K562 (cell line): Measurements from ENCODE around the gene KRT71. TPM values are rescaled to one million over a fixed set of nuclear protein-coding genes. Genes with fewer than 3 reads are reported as not detected.
A peak's percentile ranks its signal among the peaks of the same experiment; 100 is the strongest.

Experiments
- ATAC-seq: fragments of 200-7000 bp; cut with Tn5 transposase; 3 replicates; pipeline ENCODE4 v1.9.1; 2020; ENCODE audit warnings: moderate library complexity
- BruUV-seq: library from RNA; stranded (reverse); fragments of 400-500 nt; replicated peaks from 2 replicates; lab custom pipeline; 2021; lab: Mats Ljungman, UMichigan
- CTCF ChIA-PET: fragments of 300-600 bp; formaldehyde crosslinking; extraction: SDS; loops from one replicate; lab custom pipeline; 2021; ENCODE audit warnings: low intra/inter-chr PET ratio; lab: Yijun Ruan, JAX
- POLR2A ChIA-PET: fragments of 300-600, 350-650 bp; sonication (Branson Sonifier 250); formaldehyde crosslinking; extraction: SDS; loops from one replicate; lab custom pipeline; 2021; ENCODE audit warnings: antibody characterized with exemption, inconsistent platforms; lab: Yijun Ruan, JAX
- DNase-seq, 4 experiments: peaks; one replicate each; pipeline versions ENCODE4 v3.0.0 to v3.0.0-alpha.2; 2011 to 2018; ENCODE audit warnings: low spot score in 3 of 4, mixed read lengths in 3 of 4; ENCODE audit errors: extremely low read depth in 1 of 4
- FAIRE-seq: peaks from 2 replicates; lab custom pipeline; 2011; peaks lifted over from hg19 to GRCh38; lab: Jason Lieb, UNC
- H2AFZ ChIP-seq: 2 replicates; pipeline ENCODE4 v1.6.0; 2011; ENCODE audit warnings: low read depth, low read length, control low read depth, inconsistent platforms
- H3K27ac ChIP-seq: fragments of 200-600 bp; 3 replicates; pipeline ENCODE4 v1.8.0; 2011; ENCODE audit warnings: low read depth, mild to moderate bottlenecking, control low read depth, inconsistent platforms, low read length, moderate library complexity, mixed read lengths; ENCODE audit errors: extremely low read depth
- H3K27me3 ChIP-seq, 2 experiments: fragments of 300-600 bp in 1 of 2; 2 replicates in 1 of 2; 3 replicates in 1 of 2; pipeline versions ENCODE4 v1.6.0 to v1.8.0; 2011; ENCODE audit warnings: inconsistent platforms in 2 of 2, low read length in 2 of 2, mild to moderate bottlenecking in 1 of 2, mixed read lengths in 1 of 2, moderate library complexity in 1 of 2; ENCODE audit not compliant: control insufficient read depth in 2 of 2, insufficient read depth in 2 of 2
- H3K36me3 ChIP-seq: fragments of 300-600 bp; 3 replicates; pipeline ENCODE4 v1.8.0; 2011; ENCODE audit warnings: mild to moderate bottlenecking, low read length, inconsistent platforms; ENCODE audit not compliant: control insufficient read depth, insufficient read depth
- H3K4me1 ChIP-seq, 2 experiments: fragments of 200-600 bp in 1 of 2; replicated peaks in 1 of 2; 2 replicates in 1 of 2; 3 replicates in 1 of 2; pipeline versions ENCODE4 v1.5.1 to v1.8.0; 2011; ENCODE audit warnings: inconsistent platforms in 2 of 2, low read length in 2 of 2, mild to moderate bottlenecking in 1 of 2, mixed read lengths in 1 of 2, moderate library complexity in 1 of 2; ENCODE audit not compliant: control insufficient read depth in 2 of 2, insufficient read depth in 2 of 2
- H3K4me2 ChIP-seq: 2 replicates; pipeline ENCODE4 v1.6.1; 2011; ENCODE audit warnings: low read length, control low read depth, inconsistent platforms, mixed read lengths; ENCODE audit not compliant: insufficient read depth
- H3K4me3 ChIP-seq: fragments of 200-600 bp; sonication (generic), shearing (Covaris generic); 2 replicates; pipeline ENCODE4 v1.5.1; 2016; ENCODE audit warnings: control low read depth, inconsistent platforms
- H3K79me2 ChIP-seq: fragments of 200-600 bp; 3 replicates; pipeline ENCODE4 v1.8.0; 2011; ENCODE audit warnings: low read length, inconsistent platforms; ENCODE audit not compliant: control insufficient read depth, insufficient read depth
- H3K9ac ChIP-seq, 2 experiments: 2 replicates each; pipeline versions ENCODE4 v1.6.0 to v1.6.1; 2011; ENCODE audit warnings: low read depth in 2 of 2, low read length in 2 of 2, control low read depth in 1 of 2, inconsistent platforms in 1 of 2, mild to moderate bottlenecking in 1 of 2, mixed read lengths in 1 of 2; ENCODE audit not compliant: insufficient read depth in 1 of 2
- H3K9me1 ChIP-seq: one replicate; pipeline ENCODE4 v1.6.0; 2011; ENCODE audit warnings: inconsistent platforms, mild to moderate bottlenecking, low read length, moderate library complexity; ENCODE audit not compliant: control insufficient read depth, insufficient read depth
- H3K9me3 ChIP-seq: replicated peaks from 2 replicates; pipeline ENCODE4 v1.5.1; 2011; ENCODE audit warnings: low read depth, low read length, inconsistent platforms; ENCODE audit not compliant: control insufficient read depth, insufficient read depth
- H4K20me1 ChIP-seq: replicated peaks from 2 replicates; pipeline ENCODE4 v1.6.1; 2011; ENCODE audit warnings: low read length, inconsistent platforms, mixed read lengths; ENCODE audit not compliant: control insufficient read depth, insufficient read depth
- ATF1 ChIP-seq, 2 experiments: fragments of 450-650 bp in 1 of 2; IDR thresholded peaks; 2 replicates each; pipeline ENCODE4 v1.6.1; 2016; ENCODE audit warnings: missing compliant biosample characterization in 1 of 2, missing genetic modification characterization in 1 of 2
- CXXC5 ChIP-seq: fragments of 250-450 bp; sonication (Bioruptor Pico); IDR thresholded peaks from 2 replicates; pipeline ENCODE4 v1.8.0; 2022; ENCODE audit warnings: inconsistent platforms, mild to moderate bottlenecking, moderate library complexity
- EHMT2 ChIP-seq: fragments of 450-650 bp; IDR thresholded peaks from 2 replicates; pipeline ENCODE4 v1.6.1; 2018; ENCODE audit warnings: antibody characterized with exemption
- ILF3 ChIP-seq: fragments of 450-650 bp; IDR thresholded peaks from 2 replicates; pipeline ENCODE4 v1.6.1; 2018; ENCODE audit warnings: antibody characterized with exemption, mild to moderate bottlenecking, moderate library complexity, borderline replicate concordance
- KAT8 ChIP-seq: fragments of 450-650 bp; IDR thresholded peaks from 2 replicates; pipeline ENCODE4 v1.6.1; 2016; ENCODE audit warnings: low read depth, mild to moderate bottlenecking
- NR2F6 ChIP-seq: fragments of 450-650 bp; formaldehyde crosslinking; IDR thresholded peaks from 2 replicates; pipeline ENCODE4 v1.4.0; 2020; ENCODE audit warnings: mild to moderate bottlenecking
- SMARCE1 ChIP-seq: fragments of 450-650 bp; IDR thresholded peaks from 2 replicates; pipeline ENCODE4 v1.7.1; 2016; ENCODE audit warnings: mild to moderate bottlenecking
- SUPT5H ChIP-seq: fragments of 450-650 bp; IDR thresholded peaks from 2 replicates; pipeline ENCODE4 v1.6.1; 2016
- TARDBP ChIP-seq: fragments of 450-650 bp; IDR thresholded peaks from 2 replicates; pipeline ENCODE4 v1.6.1; 2016
- THRAP3 ChIP-seq: fragments of 450-650 bp; IDR thresholded peaks from 2 replicates; pipeline ENCODE4 v1.6.1; 2016; ENCODE audit warnings: mild to moderate bottlenecking, inconsistent platforms, borderline replicate concordance
- ZNF224 ChIP-seq: sonication (generic); formaldehyde crosslinking; IDR thresholded peaks from 2 replicates; pipeline ENCODE4 v1.8.0; 2022; ENCODE audit warnings: mild to moderate bottlenecking, missing genetic modification reagents
- ZNF699 ChIP-seq: fragments of 250-450 bp; sonication (Bioruptor Pico); IDR thresholded peaks from 2 replicates; pipeline ENCODE4 v1.8.0; 2021; ENCODE audit warnings: mild to moderate bottlenecking, moderate library complexity; ENCODE audit not compliant: insufficient replicate concordance
- ZNF717 ChIP-seq: fragments of 250-450 bp; sonication (Bioruptor Pico); IDR thresholded peaks from 2 replicates; pipeline ENCODE4 v1.5.0; 2021
- WGBS: fragments of 100-300 bp; shearing (Covaris generic); methylation state at CpG from one replicate; pipeline ENCODE4 v1.1.6; 2016; ENCODE audit warnings: low coverage, mixed read lengths; ENCODE audit not compliant: insufficient coverage; ENCODE audit errors: missing lambda C conversion rate; 5-methylcytosine and 5-hydroxymethylcytosine counted together
- in situ Hi-C: fragments of 300-500 bp; cut with MboI; formaldehyde crosslinking; loops from 4 replicates; pipeline ENCODE4 v1.15.0; 2018; ENCODE audit warnings: inconsistent platforms, mixed read lengths
- intact Hi-C: fragments of 100-400 bp; cut with micrococcal nuclease; formaldehyde crosslinking; loops from 2 replicates; pipeline ENCODE4 v1.14.2; 2022
- polyA plus RNA-seq, 8 experiments: library from polyadenylated mRNA; depleted of rRNA in 4 of 8; stranded (reverse) in 5 of 8; unstranded in 3 of 8; fragments of >200 nt; fragmentation: Nextera tagmentation in 2 of 8; fragmentation: Illumina TruSeq in 1 of 8; extraction: Ambion mirVana in 2 of 8; extraction: Trizol in 1 of 8; gene quantifications; 2 replicates each; pipeline versions ENCODE4 v1.2.1 to v1.2.3, GENCODE V29; 2011 to 2014; ENCODE audit warnings: inconsistent platforms in 1 of 8, missing spikeins in 1 of 8
- total RNA-seq, 7 experiments: library from RNA; depleted of rRNA in 6 of 7; stranded (reverse); fragments of >200 nt in 6 of 7; fragmentation: Illumina TruSeq in 2 of 7; extraction: Trizol in 2 of 7; gene quantifications; 2 replicates each; pipeline versions ENCODE4 v1.2.1 to v1.2.3, GENCODE V29; 2011 to 2021; ENCODE audit warnings: low replicate concordance in 1 of 7
- TF ChIP-seq, protein P1 (sequence below): sonication (generic); formaldehyde crosslinking; IDR thresholded peaks from 2 replicates; pipeline ENCODE4 v1.8.0; 2022; ENCODE audit warnings: mild to moderate bottlenecking, missing genetic modification reagents
- TF ChIP-seq, protein P2 (sequence below): fragments of 250-450 bp; sonication (Bioruptor Pico); IDR thresholded peaks from 2 replicates; pipeline ENCODE4 v1.9.0; 2021; ENCODE audit warnings: mild to moderate bottlenecking
- TF ChIP-seq, protein P3 (sequence below): fragments of 250-450 bp; sonication (Bioruptor Pico); IDR thresholded peaks from 2 replicates; pipeline ENCODE4 v1.9.0; 2021; ENCODE audit warnings: mild to moderate bottlenecking, inconsistent platforms
- TF ChIP-seq, protein P4 (sequence below): fragments of 250-450 bp; sonication (Bioruptor Pico); IDR thresholded peaks from 2 replicates; pipeline ENCODE4 v1.8.0; 2021; ENCODE audit warnings: moderate library complexity, mild to moderate bottlenecking, inconsistent platforms

KRT71 gene
- total and polyA plus RNA-seq, 9 of the 15 experiments (the other 6 are each of a cell fraction or from before 2014, with no cell fraction given): not detected

DNA sequence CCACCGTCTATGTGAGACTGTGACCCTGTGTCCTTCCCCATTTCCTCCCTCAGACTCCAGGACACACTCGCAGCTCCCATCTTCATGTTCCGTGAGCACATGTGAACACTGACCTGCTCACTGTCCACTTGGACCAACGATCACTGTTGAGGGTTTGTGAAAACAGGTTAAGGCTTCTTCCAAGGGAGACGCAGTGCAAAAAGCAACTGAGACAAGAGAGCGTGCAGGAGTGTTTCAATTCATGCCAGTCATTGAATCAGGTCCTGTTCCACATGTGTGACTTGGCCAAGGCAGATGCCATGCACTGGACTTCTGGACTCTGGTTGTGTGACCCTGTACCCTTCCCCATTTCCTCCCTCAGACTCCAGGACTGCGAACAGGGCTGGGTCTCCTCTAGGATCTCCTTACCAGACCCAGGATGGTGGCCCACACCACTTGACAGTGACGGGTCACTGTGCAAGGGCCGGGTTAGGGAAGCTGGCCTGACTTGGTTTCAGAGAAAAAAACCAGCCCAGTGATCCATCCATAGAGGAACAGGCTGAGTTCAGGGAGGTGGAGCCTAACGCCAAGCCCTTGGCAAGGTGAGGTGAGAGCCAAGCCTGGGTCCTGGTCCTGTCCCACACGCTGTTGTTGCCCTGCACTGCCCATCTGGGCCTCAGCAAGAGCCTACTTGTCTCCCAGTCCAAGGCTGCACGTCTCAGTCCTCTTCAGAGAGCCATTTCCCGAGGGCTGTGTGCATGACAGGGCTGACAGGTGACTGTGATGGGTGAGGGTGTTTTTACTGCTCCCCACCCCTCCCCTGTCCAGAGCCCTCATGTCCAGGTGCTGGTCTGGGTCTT, 27.1 kb downstream of the KRT71 start:
- Histone ChIP-seq H3K79me2 (no peaks in the 10 kb centered on the region), H3K27ac (no peak overlapping the region), H3K4me2 (no peak overlapping the region), H3K9me1 (no peaks in the 10 kb centered on the region), H3K4me3 (no peak overlapping the region), H3K4me1 (no peaks in the 10 kb centered on the region; a peak in 1 of 5 replicates)
- under 1% methylated on average over 13 of the region's 13 CpGs for WGBS
- ChIA-PET CTCF (no interaction called here), POLR2A (no interaction called here)
- intact Hi-C loops: no loop called here
- FAIRE-seq: no peak
- in situ Hi-C loops: no loop called here
- no TSS peak for BruUV-seq
- no peak for DNase-seq
- TF ChIP-seq, protein P1, sequence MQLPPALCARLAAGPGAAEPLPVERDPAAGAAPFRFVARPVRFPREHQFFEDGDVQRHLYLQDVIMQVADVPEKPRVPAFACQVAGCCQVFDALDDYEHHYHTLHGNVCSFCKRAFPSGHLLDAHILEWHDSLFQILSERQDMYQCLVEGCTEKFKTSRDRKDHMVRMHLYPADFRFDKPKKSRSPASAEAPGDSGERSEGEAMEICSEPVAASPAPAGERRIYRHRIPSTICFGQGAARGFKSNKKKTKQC (CRISPR knock-in tag): no peak
- TF ChIP-seq CXXC5 (CRISPR knock-in tag) (no peak), EHMT2 (no peak), KAT8 (no peak), SMARCE1 (no peak), ILF3 (no peak), THRAP3 (no peak), NR2F6 (no peak), ZNF717 (CRISPR knock-in tag) (no peak), ZNF699 (CRISPR knock-in tag) (no peak), ZNF224 (CRISPR knock-in tag) (no peak), TARDBP (no peak), ATF1 (CRISPR knock-in tag; IDR thresholded peaks at IDR 0.05) (no peak), ATF1 (tag; IDR thresholded peaks at IDR 0.05) (no peak), SUPT5H (no peak)
- TF ChIP-seq, protein P2, sequence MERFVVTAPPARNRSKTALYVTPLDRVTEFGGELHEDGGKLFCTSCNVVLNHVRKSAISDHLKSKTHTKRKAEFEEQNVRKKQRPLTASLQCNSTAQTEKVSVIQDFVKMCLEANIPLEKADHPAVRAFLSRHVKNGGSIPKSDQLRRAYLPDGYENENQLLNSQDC (CRISPR knock-in tag): no peak
- TF ChIP-seq, protein P3, sequence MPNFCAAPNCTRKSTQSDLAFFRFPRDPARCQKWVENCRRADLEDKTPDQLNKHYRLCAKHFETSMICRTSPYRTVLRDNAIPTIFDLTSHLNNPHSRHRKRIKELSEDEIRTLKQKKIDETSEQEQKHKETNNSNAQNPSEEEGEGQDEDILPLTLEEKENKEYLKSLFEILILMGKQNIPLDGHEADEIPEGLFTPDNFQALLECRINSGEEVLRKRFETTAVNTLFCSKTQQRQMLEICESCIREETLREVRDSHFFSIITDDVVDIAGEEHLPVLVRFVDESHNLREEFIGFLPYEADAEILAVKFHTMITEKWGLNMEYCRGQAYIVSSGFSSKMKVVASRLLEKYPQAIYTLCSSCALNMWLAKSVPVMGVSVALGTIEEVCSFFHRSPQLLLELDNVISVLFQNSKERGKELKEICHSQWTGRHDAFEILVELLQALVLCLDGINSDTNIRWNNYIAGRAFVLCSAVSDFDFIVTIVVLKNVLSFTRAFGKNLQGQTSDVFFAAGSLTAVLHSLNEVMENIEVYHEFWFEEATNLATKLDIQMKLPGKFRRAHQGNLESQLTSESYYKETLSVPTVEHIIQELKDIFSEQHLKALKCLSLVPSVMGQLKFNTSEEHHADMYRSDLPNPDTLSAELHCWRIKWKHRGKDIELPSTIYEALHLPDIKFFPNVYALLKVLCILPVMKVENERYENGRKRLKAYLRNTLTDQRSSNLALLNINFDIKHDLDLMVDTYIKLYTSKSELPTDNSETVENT (CRISPR knock-in tag): no peak
- TF ChIP-seq, protein P4, sequence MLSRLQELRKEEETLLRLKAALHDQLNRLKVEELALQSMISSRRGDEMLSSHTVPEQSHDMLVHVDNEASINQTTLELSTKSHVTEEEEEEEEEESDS (CRISPR knock-in tag): no peak
- TF ChIP-seq, all 486 proteins: peak for 0
- no peak for ATAC-seq
- Histone ChIP-seq H3K9me3 (no peaks in the 10 kb centered on the region), H3K9ac (0 out of 4 replicates have a peak overlapping the region, but pooled peaks of 1 of the 2 experiments have one; percentile 35), H4K20me1 (peaks cover 9% of the 10 kb centered on the region; the same call in 1 of the 2 replicates), H3K36me3 (no peaks in the 10 kb centered on the region), H3K27me3 (peaks cover 1 to 57% of the 10 kb centered on the region in 2 experiments; a peak in 3 of 5 replicates), H2AFZ (no peak overlapping the region)
